HepG2 (cell line): Measurements from ENCODE around the gene ARHGDIG. TPM values are rescaled to one million over a fixed set of nuclear protein-coding genes. Genes with fewer than 3 reads are reported as not detected.

ENCODE experiments used
- ATAC-seq: fragments of 200-7000 bp; cut with Tn5 transposase; 3 replicates; pipeline ENCODE4 v1.9.1; 2020; ENCODE audit warnings: mild to moderate bottlenecking, moderate library complexity
- BruUV-seq: library from RNA; stranded (reverse); fragments of 400-500 nt; replicated peaks from 2 replicates; lab custom pipeline; 2021; lab: Mats Ljungman, UMichigan
- CTCF ChIA-PET: fragments of 300-600 bp; formaldehyde crosslinking; extraction: SDS; loops from one replicate; lab custom pipeline; 2021; ENCODE audit warnings: low total read pairs, inconsistent platforms, low intra/inter-chr PET ratio; lab: Yijun Ruan, JAX
- POLR2A ChIA-PET: fragments of 350-600 bp; sonication (Branson Sonifier 250); formaldehyde crosslinking; loops from one replicate; lab custom pipeline; 2020; ENCODE audit warnings: antibody characterized with exemption, inconsistent platforms; lab: Yijun Ruan, JAX
- DNase-seq: peaks from one replicate; pipeline ENCODE4 v3.0.0-alpha.2; 2015; ENCODE audit warnings: low spot score
- FAIRE-seq: peaks from 3 replicates; lab custom pipeline; 2011; peaks lifted over from hg19 to GRCh38; lab: Jason Lieb, UNC
- H2AFZ ChIP-seq: one replicate; pipeline ENCODE4 v1.6.1; 2011; ENCODE audit warnings: low read length, inconsistent platforms
- H3K27ac ChIP-seq: fragments of 300-600 bp; 3 replicates; pipeline ENCODE4 v1.8.0; 2011; ENCODE audit warnings: mixed run types, mild to moderate bottlenecking, mixed read lengths, low read length, inconsistent platforms; ENCODE audit not compliant: insufficient read depth; ENCODE audit errors: extremely low read length
- H3K27me3 ChIP-seq, 2 experiments: fragments of 200-600 bp in 1 of 2; 2 replicates in 1 of 2; 3 replicates in 1 of 2; pipeline versions ENCODE4 v1.6.0 to v1.8.0; 2011; ENCODE audit warnings: low read length in 2 of 2, mild to moderate bottlenecking in 2 of 2, moderate library complexity in 2 of 2, inconsistent platforms in 1 of 2; ENCODE audit not compliant: insufficient read depth in 2 of 2, control insufficient read depth in 1 of 2
- H3K36me3 ChIP-seq, 2 experiments: fragments of 200-600 bp in 1 of 2; replicated peaks in 1 of 2; 2 replicates in 1 of 2; 3 replicates in 1 of 2; pipeline versions ENCODE4 v1.5.1 to v1.8.0; 2011; ENCODE audit warnings: low read length in 2 of 2, inconsistent platforms in 1 of 2; ENCODE audit not compliant: insufficient read depth in 2 of 2, control insufficient read depth in 1 of 2
- H3K4me1 ChIP-seq: 2 replicates; pipeline ENCODE4 v1.5.1; 2012; ENCODE audit warnings: low read length, inconsistent platforms; ENCODE audit not compliant: insufficient read depth
- H3K4me2 ChIP-seq: 2 replicates; pipeline ENCODE4 v1.6.0; 2011; ENCODE audit warnings: low read depth, low read length, inconsistent platforms
- H3K4me3 ChIP-seq, 3 experiments: fragments of 200-600 bp in 1 of 3; sonication (generic), shearing (Covaris generic) in 1 of 3; replicated peaks in 1 of 3; 2 replicates each; pipeline ENCODE4 v1.5.1; 2011 to 2016; ENCODE audit warnings: low read length in 3 of 3, inconsistent platforms in 2 of 3, low read depth in 2 of 3, mild to moderate bottlenecking in 2 of 3, control low read depth in 1 of 3, mixed read lengths in 1 of 3; ENCODE audit not compliant: insufficient read depth in 1 of 3
- H3K79me2 ChIP-seq: one replicate; pipeline ENCODE4 v1.6.1; 2011; ENCODE audit warnings: low read length, inconsistent platforms; ENCODE audit not compliant: insufficient read depth
- H3K9ac ChIP-seq: 2 replicates; pipeline ENCODE4 v1.6.0; 2011; ENCODE audit warnings: mild to moderate bottlenecking, low read depth, low read length, inconsistent platforms; ENCODE audit not compliant: insufficient read depth
- H3K9me3 ChIP-seq: 2 replicates; pipeline ENCODE4 v1.5.1; 2012; ENCODE audit warnings: mild to moderate bottlenecking, low read length
- H4K20me1 ChIP-seq: 2 replicates; pipeline ENCODE4 v1.6.0; 2011; ENCODE audit warnings: inconsistent platforms, mild to moderate bottlenecking, low read length, moderate library complexity; ENCODE audit not compliant: insufficient read depth
- AGO2 ChIP-seq: fragments of 200-400 bp; formaldehyde crosslinking; optimal IDR thresholded peaks from 2 replicates; pipeline ENCODE3; 2017; ENCODE audit warnings: mild to moderate bottlenecking, low read depth, low read length, moderate library complexity
- EZH2 ChIP-seq: conservative IDR thresholded peaks from 2 replicates; pipeline ENCODE4 v1.6.1; 2012; ENCODE audit warnings: mild to moderate bottlenecking, low read depth, low read length, moderate library complexity
- MXI1 ChIP-seq: IDR thresholded peaks from 3 replicates; pipeline ENCODE4 v1.6.1; 2012; ENCODE audit warnings: low read depth, low read length, inconsistent platforms, borderline replicate concordance
- POLR2AphosphoS2 ChIP-seq: IDR thresholded peaks from 2 replicates; pipeline ENCODE4 v1.6.1; 2011; ENCODE audit warnings: low read depth, low read length, improper control_type of control experiment
- PPARG ChIP-seq: conservative IDR thresholded peaks from 2 replicates; pipeline ENCODE4 v1.6.1; 2016; ENCODE audit warnings: missing biosample characterization, missing genetic modification reagents
- STAG1 ChIP-seq: sonication (generic); formaldehyde crosslinking; IDR thresholded peaks from 2 replicates; pipeline ENCODE4 v1.4.0; 2020; ENCODE audit warnings: missing genetic modification reagents
- WIZ ChIP-seq: sonication (generic); formaldehyde crosslinking; IDR thresholded peaks from 2 replicates; pipeline ENCODE4 v1.5.1; 2020; ENCODE audit warnings: mild to moderate bottlenecking, missing genetic modification reagents
- ZFP37 ChIP-seq: sonication (generic); formaldehyde crosslinking; IDR thresholded peaks from 2 replicates; pipeline ENCODE4 v1.4.0; 2020; ENCODE audit warnings: missing genetic modification reagents, borderline replicate concordance
- ZNF687 ChIP-seq: sonication (generic); formaldehyde crosslinking; IDR thresholded peaks from 2 replicates; pipeline ENCODE4 v1.5.1; 2020; ENCODE audit warnings: mild to moderate bottlenecking, missing genetic modification reagents, moderate library complexity
- WGBS: methylation state at CpG from one replicate; pipeline ENCODE4 v1.1.6; 2017; ENCODE audit warnings: low lambda C conversion rate; 5-methylcytosine and 5-hydroxymethylcytosine counted together
- in situ Hi-C: cut with HindIII; loops from 2 replicates; pipeline ENCODE4 v1.10.0; 2017; ENCODE audit warnings: low pct_unique_long_range_greater_than_20kb; ENCODE audit not compliant: extremely low pct_ligation_motif_present
- intact Hi-C: fragments of 100-400 bp; cut with micrococcal nuclease; formaldehyde crosslinking; loops from one replicate; pipeline ENCODE4 v1.10.0; 2022; ENCODE audit not compliant: unreplicated experiment
- polyA plus RNA-seq, 8 experiments: library from polyadenylated mRNA; depleted of rRNA in 3 of 8; stranded (reverse) in 7 of 8; unstranded in 1 of 8; fragments of >200 nt; fragmentation: Illumina TruSeq in 4 of 8; extraction: Trizol in 4 of 8; gene quantifications; 2 replicates each; pipeline versions ENCODE4 v1.2.1 to v1.2.3, GENCODE V29; 2011 to 2016; ENCODE audit warnings: low read depth in 4 of 8, missing spikeins in 1 of 8, mixed read lengths in 1 of 8; ENCODE audit not compliant: insufficient read depth in 1 of 8
- total RNA-seq, 5 experiments: library from RNA; depleted of rRNA; stranded (reverse); fragments of >200 nt; fragmentation: Illumina TruSeq; extraction: Trizol; gene quantifications; 2 replicates each; pipeline ENCODE4 v1.2.3, GENCODE V29; 2016; ENCODE audit warnings: low read depth in 1 of 5
- TF ChIP-seq, protein P1 (sequence below): sonication (generic); formaldehyde crosslinking; IDR thresholded peaks from 2 replicates; pipeline ENCODE4 v1.5.0; 2020; ENCODE audit warnings: mild to moderate bottlenecking, missing genetic modification reagents, moderate library complexity

The ARHGDIG gene
- total and polyA plus RNA-seq, 2 of the 13 experiments (the other 11 are each of a cell fraction or from before 2014, with no cell fraction given): 0.24 to 0.48 TPM

- Histone ChIP-seq H3K79me2 (no peaks in the 10 kb centered on the region), H4K20me1 (no peaks in the 10 kb centered on the region), H3K27ac (no peak overlapping the region), H3K9ac (no peak overlapping the region), H3K4me3 (no peak overlapping the region), H3K36me3 (peaks cover 13 to 56% of the 10 kb centered on the region in 2 experiments; a peak in 4 of 5 replicates), H3K27me3 (no peaks in the 10 kb centered on the region), H3K4me2 (no peak overlapping the region), H2AFZ (no peak overlapping the region), H3K4me1 (no peaks in the 10 kb centered on the region), H3K9me3 (no peaks in the 10 kb centered on the region)
- intact Hi-C loops: no loop called here
- peak; percentile 40; the same call in 2 of the 3 replicates for ATAC-seq
- CTCF ChIA-PET: interaction anchor here (1.4 kb wide), 1 partner anchor 58 kb away, joined by 6 read pairs; no protein-coding TSS in a partner anchor
- in situ Hi-C loops: no loop called here
- 97% methylated on average over 39 of the region's 43 CpGs for WGBS
- TF ChIP-seq POLR2AphosphoS2 (no peak), EZH2 (no peak), STAG1 (CRISPR knock-in tag) (peak; percentile 42), ZFP37 (CRISPR knock-in tag) (no peak), WIZ (CRISPR knock-in tag) (no peak), AGO2 (peak; percentile 57), PPARG (CRISPR knock-in tag) (no peak), ZNF687 (CRISPR knock-in tag) (peak; percentile 27; the same call in 1 of the 2 replicates), MXI1 (0 out of 3 replicates have a peak, but pooled peaks have one; percentile 18)
- TF ChIP-seq, protein P1, sequence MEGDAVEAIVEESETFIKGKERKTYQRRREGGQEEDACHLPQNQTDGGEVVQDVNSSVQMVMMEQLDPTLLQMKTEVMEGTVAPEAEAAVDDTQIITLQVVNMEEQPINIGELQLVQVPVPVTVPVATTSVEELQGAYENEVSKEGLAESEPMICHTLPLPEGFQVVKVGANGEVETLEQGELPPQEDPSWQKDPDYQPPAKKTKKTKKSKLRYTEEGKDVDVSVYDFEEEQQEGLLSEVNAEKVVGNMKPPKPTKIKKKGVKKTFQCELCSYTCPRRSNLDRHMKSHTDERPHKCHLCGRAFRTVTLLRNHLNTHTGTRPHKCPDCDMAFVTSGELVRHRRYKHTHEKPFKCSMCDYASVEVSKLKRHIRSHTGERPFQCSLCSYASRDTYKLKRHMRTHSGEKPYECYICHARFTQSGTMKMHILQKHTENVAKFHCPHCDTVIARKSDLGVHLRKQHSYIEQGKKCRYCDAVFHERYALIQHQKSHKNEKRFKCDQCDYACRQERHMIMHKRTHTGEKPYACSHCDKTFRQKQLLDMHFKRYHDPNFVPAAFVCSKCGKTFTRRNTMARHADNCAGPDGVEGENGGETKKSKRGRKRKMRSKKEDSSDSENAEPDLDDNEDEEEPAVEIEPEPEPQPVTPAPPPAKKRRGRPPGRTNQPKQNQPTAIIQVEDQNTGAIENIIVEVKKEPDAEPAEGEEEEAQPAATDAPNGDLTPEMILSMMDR (CRISPR knock-in tag): peak; percentile 40
- no peak for DNase-seq
- FAIRE-seq: no peak
- no TSS peak for BruUV-seq
- POLR2A ChIA-PET: no interaction called here
These were observed 23.5 kb downstream of the ARHGDIG start for GRCh38 chr16:303760-304505.
